Activated naive CD4-positive, alpha-beta T cell treated with anti-CD3 and anti-CD28 coated beads, Interleukin-2, amount 50 U/mL, for 72 hours (primary cell): Measurements from ENCODE around the gene DNM2. TPM values are rescaled to one million over a fixed set of nuclear protein-coding genes. Genes with fewer than 3 reads are reported as not detected.
A peak's percentile ranks its signal among the peaks of the same experiment; 100 is the strongest.

Experiments used
- ATAC-seq, 2 donors: fragments of 150-1000 bp; cut with Tn5 transposase; 2 replicates each; pipeline ENCODE4 v1.10.0; 2021; ENCODE audit warnings: mild to moderate bottlenecking in 2 of 2, moderate library complexity in 2 of 2
- DNase-seq, 2 donors: peaks; one replicate each; pipeline ENCODE4 v3.0.0; 2021 to 2022; ENCODE audit warnings: low spot score in 2 of 2
- H3K27ac Mint-ChIP-seq, 2 donors: one replicate each; pipeline ENCODE4 v1.8.0; 2022; ENCODE audit warnings: mild to moderate bottlenecking in 2 of 2, mixed read lengths in 2 of 2
- H3K36me3 Mint-ChIP-seq, 2 donors: one replicate each; pipeline ENCODE4 v1.8.0; 2022; ENCODE audit warnings: mixed read lengths in 2 of 2
- H3K9me3 Mint-ChIP-seq, 2 donors: one replicate each; pipeline ENCODE4 v1.8.0; 2022; ENCODE audit warnings: mixed read lengths in 2 of 2
- total RNA-seq, 2 donors: library from RNA; stranded (reverse); gene quantifications; one replicate each; pipeline ENCODE4 v1.2.3, GENCODE V29; 2022

DNM2 gene
- total RNA-seq, 2 donors from 2014 or later, result 191 to 219 TPM

GRCh38 chr19:10686661-10687517 lies 31.0 kb upstream of the DNM2 start:
- peaks cover 0 to 12% of the 10 kb centered on the region in 2 donors for H3K36me3 Mint-ChIP-seq
- ATAC-seq, result no peak

GRCh38 chr19:10687518-10688288 lies 30.2 kb upstream of the DNM2 start:
- H3K9me3 Mint-ChIP-seq, result no peaks in the 10 kb centered on the region
- ATAC-seq (no peak), DNase-seq (no peak)
- H3K36me3 Mint-ChIP-seq, result peaks cover 0 to 12% of the 10 kb centered on the region in 2 donors
- peak overlapping the region; percentile 50 to 59 for H3K27ac Mint-ChIP-seq

More at GRCh38 chr19:10686661-10687517, 31.0 kb upstream of the DNM2 start:
- H3K27ac Mint-ChIP-seq, result peak overlapping the region; percentile 59 to 65
- H3K9me3 Mint-ChIP-seq, result no peaks in the 10 kb centered on the region
- no peak for DNase-seq

GRCh38 chr19:10688545-10689280 lies 29.2 kb upstream of the DNM2 start:
- no peak for ATAC-seq
- no peak for DNase-seq
- peak overlapping the region in 1 of 2 donors; percentile 59 for H3K27ac Mint-ChIP-seq

GRCh38 chr19:10690341-10690781 lies 27.5 kb upstream of the DNM2 start:
- H3K36me3 Mint-ChIP-seq, result peaks cover 0 to 12% of the 10 kb centered on the region in 2 donors

More at GRCh38 chr19:10688545-10689280, 29.2 kb upstream of the DNM2 start:
- H3K9me3 Mint-ChIP-seq, result no peaks in the 10 kb centered on the region
- H3K36me3 Mint-ChIP-seq, result peaks cover 0 to 12% of the 10 kb centered on the region in 2 donors

GRCh38 chr19:10691178-10691881 lies 26.5 kb upstream of the DNM2 start:
- Mint-ChIP-seq H3K27ac (peak overlapping the region in 1 of 2 donors; percentile 62), H3K36me3 (peaks cover 0 to 12% of the 10 kb centered on the region in 2 donors), H3K9me3 (no peaks in the 10 kb centered on the region)
- ATAC-seq (no peak), DNase-seq (no peak)

More at GRCh38 chr19:10690341-10690781, 27.5 kb upstream of the DNM2 start:
- no peak for DNase-seq
- no peak for ATAC-seq
- Mint-ChIP-seq H3K27ac (peak overlapping the region in 1 of 2 donors; percentile 69), H3K9me3 (no peaks in the 10 kb centered on the region)

- Mint-ChIP-seq H3K36me3 (peaks cover 0 to 12% of the 10 kb centered on the region in 2 donors), H3K27ac (peak overlapping the region in 1 of 2 donors; percentile 79), H3K9me3 (no peaks in the 10 kb centered on the region)
- DNase-seq (no peak), ATAC-seq (no peak)
Measured at GRCh38 chr19:10691883-10692282, 26.0 kb upstream of the DNM2 start.

GRCh38 chr19:10692673-10693264 lies 25.1 kb upstream of the DNM2 start:
- ATAC-seq (no peak), DNase-seq (no peak)
- Mint-ChIP-seq H3K27ac (peak overlapping the region; percentile 36 to 75), H3K36me3 (peaks cover 0 to 12% of the 10 kb centered on the region in 2 donors), H3K9me3 (no peaks in the 10 kb centered on the region)

- DNase-seq, result no peak
- Mint-ChIP-seq H3K27ac (peak overlapping the region; percentile 12 to 91), H3K36me3 (peaks cover 0 to under 1% of the 10 kb centered on the region in 2 donors), H3K9me3 (no peaks in the 10 kb centered on the region)
- no peak for ATAC-seq
Measured at GRCh38 chr19:10694706-10695307, 23.1 kb upstream of the DNM2 start.

GRCh38 chr19:10695401-10696398 lies 22.2 kb upstream of the DNM2 start:
- H3K36me3 Mint-ChIP-seq, result no peaks in the 10 kb centered on the region
- ATAC-seq (peak; percentile 95), DNase-seq (peak; percentile 83 to 92)
- no peaks in the 10 kb centered on the region for H3K9me3 Mint-ChIP-seq
- peak overlapping the region; percentile 12 to 91 for H3K27ac Mint-ChIP-seq

- H3K9me3 Mint-ChIP-seq, result no peaks in the 10 kb centered on the region
- DNase-seq (peak in 1 of 2 donors; percentile 77), ATAC-seq (no peak)
- H3K36me3 Mint-ChIP-seq, result no peaks in the 10 kb centered on the region
- H3K27ac Mint-ChIP-seq, result no peak overlapping the region
Measured at GRCh38 chr19:10699650-10700335, 18.1 kb upstream of the DNM2 start.

- DNase-seq, result no peak
- peak; percentile 27 to 44 for ATAC-seq
- Mint-ChIP-seq H3K27ac (peak overlapping the region; percentile 85 to 90), H3K36me3 (no peaks in the 10 kb centered on the region), H3K9me3 (no peaks in the 10 kb centered on the region)
Measured at GRCh38 chr19:10701955-10702525, 15.8 kb upstream of the DNM2 start.

GRCh38 chr19:10706990-10707389 lies 10.9 kb upstream of the DNM2 start:
- no peak overlapping the region for H3K27ac Mint-ChIP-seq
- ATAC-seq (no peak), DNase-seq (no peak)
- no peaks in the 10 kb centered on the region for H3K9me3 Mint-ChIP-seq
- peaks cover 0 to 4% of the 10 kb centered on the region in 2 donors for H3K36me3 Mint-ChIP-seq

GRCh38 chr19:10707440-10707839 lies 10.4 kb upstream of the DNM2 start:
- ATAC-seq (no peak), DNase-seq (no peak)
- Mint-ChIP-seq H3K36me3 (peaks cover 0 to 4% of the 10 kb centered on the region in 2 donors), H3K27ac (no peak overlapping the region), H3K9me3 (no peaks in the 10 kb centered on the region)
